Kidney glomerular epithelial cell (primary cell): Measurements from ENCODE around the gene SELL.
"Not testable (repeated sequence)": the region's sequence is repeated elsewhere in the genome, so short reads cannot be mapped to it uniquely, and the experiment has no call there.

Source experiments
- DNase-seq: peaks from one replicate; lab custom pipeline; 2025; lab: John Stamatoyannopoulos, UW

Gene SELL

DNA sequence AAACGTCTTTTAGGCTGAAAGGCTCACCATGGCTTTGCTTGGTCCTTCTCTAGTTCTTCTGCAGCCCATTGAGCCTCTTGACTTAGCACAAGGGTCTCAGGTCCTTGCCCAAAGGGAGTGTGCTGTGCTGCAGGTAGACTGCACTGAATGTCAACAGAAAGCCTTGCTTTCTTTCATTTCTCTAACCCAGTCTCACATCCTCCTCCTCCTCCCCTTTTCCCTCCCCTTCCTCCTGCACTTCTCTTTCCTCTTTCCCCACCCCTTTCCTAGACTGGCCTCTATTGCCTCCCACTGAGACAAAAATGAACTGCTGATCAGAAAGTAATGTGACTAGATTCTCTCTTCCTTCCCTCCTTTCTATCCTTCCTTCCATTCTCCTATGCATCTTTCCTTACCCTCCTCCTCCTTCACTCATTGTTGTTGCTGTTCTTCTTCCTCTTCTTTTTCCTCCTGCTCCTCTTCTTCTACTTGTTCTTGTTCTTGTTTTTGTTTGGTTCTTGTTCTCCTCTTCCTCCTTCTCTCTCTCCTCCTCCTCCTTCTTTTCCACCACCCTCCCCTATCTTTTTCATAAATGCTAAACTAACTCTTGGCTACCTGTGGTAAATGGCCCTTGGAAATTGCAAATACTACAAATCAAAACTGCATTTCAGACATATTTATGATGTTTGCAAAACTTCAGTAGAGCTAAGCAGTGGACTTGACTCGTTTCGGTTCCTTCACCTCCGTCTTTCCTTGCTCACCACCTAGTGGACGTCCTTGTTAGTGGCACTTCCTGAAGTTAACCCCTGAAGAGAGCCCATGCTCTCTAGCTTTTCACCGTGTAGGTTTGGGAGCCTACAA lies at the start of gene SELL:
SELL (minus strand) TSS at position 152 of the 840 bp plus-strand sequence; CDS start at position 30, 122 bp downstream.
- DNase-seq: peak; percentile 67

DNA sequence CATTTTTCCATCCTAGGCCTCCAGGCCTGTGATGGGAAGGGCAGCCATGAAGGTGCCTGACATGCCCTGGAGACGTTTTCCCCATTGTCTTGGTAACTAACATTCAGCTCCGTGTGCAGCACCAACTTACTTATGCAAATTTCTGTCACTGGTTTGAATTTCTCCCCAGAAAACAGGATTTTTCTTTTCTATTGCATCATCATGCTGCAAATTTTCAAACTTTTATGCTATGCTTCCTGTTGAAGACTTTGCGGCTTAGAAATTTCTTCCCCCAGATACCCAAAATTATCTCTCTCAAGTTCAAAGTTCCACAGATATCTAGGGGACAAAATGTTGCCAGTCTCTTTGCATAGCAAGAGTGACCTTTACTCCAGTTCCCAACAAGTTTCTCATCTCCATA lies 47.6 kb upstream of the SELL start:
- no peak for DNase-seq

DNA sequence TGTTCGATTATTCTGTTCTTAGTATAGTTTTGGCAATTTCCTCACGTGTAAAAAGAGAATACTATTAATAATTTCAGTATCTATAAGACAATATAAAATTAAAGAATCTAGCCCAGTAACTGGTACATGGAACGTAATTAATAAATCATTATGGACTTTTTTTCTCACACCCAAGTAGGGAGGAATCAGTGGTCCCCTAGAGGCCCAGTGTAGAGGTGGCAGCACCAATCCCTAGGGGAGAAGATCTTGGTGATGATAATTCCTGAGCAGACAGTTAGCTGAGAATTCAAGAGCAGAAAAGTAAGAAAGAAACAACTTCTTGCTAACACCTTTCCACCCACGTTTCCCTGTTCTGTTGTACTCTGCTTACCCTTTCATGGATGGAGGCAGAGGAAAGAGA lies 42.1 kb upstream of the SELL start:
- DNase-seq: no peak

DNA sequence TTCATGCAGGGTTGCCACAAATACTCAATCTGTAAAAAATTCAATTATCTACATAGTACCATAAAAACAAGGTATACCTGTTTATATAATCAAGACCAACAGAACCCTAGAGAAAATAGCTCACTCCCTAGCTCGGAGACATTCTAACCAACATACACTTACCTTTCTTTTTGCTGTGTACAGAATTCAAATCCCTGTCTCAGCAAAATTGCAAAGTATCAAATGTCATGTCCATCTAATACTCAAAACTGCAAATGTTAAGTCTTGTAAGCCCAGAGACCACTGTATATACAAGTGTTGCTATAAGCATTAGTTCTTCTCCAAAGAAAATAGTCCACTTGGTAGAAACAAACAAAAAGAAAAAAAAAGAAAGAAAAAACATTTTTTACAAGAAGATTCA lies 38.6 kb upstream of the SELL start:
- DNase-seq: no peak

DNA sequence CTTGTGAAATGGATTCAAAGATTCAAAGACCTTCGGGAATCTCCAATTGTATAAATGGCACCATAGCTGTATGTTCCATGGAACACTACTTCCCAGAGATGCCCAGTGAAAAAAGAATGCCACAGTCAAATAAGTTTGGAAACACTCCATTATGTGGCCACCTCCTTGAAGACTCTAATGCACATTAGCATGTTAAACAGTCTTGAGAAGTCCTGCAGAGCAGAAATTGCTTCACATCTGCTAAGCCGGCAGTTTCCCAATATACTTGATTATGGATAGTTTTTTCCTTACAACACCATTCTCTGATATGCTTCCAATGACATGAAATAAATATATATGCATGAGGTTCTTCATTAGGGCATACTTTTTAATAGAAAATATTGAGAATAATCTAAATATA lies 35.1 kb upstream of the SELL start:
- no peak for DNase-seq

DNA sequence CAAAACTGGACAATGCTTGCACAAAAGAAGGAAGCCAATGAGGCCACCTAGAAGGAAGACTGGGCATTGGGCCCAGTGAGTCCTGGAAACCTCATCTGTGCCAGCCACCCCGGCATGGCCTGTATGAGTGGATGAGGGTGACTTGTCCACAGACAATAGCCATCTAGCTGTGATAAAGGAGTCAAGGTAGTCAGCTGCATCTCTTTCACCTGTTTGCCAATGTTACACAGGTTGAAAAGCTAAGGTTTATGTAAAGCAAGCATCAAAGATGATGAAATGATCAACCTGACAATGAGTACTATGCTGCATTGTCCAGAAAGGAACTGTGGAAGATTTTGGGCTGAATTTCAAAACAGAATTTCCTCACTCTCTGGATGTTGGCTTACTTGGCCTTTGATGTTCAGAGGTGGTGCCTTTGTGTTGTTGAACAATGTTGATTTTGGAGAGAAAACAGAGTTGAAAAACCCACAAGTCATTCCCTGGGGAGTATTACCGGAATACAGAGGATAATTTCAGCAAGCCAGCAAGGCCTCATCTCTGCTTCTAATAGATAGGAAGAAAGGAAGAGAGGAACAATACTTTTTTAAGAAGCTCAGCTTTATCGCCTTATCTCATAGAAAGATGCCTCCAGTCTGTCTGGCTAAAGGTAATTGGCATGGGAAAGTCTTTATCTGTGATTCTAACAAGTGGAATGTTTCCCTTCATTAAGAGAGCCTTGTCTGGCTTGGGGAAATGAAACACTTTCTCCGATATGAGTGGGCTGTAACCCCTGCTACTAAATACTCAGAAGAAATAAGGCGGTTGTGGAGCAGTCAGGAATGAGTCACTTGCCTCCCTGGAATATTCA lies 33.8 kb upstream of the SELL start:
- peak; percentile 19 for DNase-seq

DNA sequence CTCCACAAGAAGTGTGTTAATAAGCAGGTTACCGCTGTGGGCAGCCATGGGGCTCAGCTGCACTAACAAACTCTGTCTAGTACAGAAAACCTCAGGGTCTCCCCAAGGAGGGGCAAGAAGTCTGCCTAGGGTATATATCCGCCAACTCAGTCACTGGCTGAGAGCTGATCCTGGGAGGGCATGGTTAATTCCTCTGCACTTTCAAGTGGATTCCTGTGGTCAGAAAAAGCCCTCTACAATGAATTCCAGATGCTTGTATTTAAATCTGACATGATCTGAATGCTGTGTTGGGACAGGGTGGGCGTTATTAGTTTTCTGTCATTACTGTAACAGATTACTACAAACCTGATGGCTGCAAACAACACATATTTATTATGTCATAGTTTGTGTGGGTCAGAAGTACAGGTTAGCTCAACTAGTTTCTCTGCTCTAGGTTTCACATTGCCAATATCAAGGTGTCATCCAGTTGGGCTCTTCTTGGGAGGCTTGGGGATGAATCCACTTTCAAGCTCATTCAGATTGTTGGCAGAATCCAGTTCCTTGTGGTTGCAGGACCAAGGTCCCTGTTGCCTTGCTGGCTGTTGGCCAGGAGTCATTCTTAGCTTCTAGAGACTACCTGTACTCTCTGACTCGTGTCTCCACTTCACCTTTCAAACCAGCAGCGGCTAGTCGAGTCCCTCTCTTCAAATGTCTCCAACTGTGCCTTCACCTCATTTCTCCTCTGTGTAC lies 30.4 kb upstream of the SELL start:
- DNase-seq: peak; percentile 5

DNA sequence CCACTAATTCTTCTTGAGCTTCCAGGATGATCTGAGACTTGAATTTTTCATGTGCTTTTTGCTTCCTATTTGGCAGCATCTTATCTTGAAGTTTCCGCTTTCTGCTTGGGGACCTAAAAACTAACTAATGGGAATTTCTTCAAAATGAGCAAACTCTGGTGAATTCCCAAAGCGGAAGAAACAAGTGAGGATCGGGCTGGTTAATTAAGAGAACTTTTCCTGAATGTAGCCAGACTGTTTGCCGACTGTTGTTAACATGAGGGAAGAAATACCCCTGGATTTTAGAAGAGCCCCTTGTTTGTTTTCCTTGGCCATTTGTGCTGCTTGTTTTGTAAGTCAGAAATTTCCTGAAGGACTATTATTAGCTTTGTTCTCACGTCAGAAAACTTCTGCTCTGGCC lies 28.6 kb upstream of the SELL start:
- no peak for DNase-seq

DNA sequence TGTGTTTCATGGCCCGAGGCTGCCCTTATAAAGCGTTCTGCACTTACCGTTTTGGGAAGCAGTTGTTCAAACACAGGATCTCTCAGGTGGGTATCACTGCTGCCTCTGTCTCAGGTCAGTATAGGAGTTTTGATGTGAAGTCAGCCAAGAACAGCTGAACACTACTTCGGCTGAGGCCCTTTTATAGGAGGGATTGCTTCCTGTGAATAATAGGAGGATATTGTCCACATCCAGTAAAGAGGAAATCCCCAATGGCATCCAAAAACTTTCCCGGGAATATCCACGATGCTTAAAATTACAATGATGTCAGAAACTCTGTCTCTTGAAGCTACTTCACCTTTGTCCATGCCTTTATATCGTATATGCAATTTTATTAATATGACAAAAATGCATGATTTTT lies 22.5 kb upstream of the SELL start, which contains the start of gene SELE:
SELE (minus strand) TSS at position 156 of the 400 bp plus-strand sequence. CDS start 467 bp downstream, outside the sequence.
- DNase-seq: no peak

DNA sequence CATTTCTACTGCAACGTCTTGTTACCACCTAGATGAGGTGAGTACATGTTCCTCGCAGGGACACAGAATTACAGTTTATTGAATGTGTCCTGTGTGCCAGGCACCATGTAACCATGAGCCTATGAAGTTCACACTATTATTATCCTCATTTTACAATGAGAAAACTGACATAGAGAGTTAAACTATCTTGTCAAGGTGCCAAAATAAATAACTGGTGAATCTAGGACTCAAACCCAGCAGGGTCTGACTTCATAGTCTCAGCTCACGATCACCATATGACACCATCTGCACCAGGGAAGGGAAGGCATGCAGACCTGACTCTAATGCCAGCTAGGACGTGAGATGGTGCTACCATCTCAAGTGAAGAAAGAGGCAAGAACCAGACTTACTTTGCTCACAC lies 20.0 kb upstream of the SELL start:
- DNase-seq: no peak

DNA sequence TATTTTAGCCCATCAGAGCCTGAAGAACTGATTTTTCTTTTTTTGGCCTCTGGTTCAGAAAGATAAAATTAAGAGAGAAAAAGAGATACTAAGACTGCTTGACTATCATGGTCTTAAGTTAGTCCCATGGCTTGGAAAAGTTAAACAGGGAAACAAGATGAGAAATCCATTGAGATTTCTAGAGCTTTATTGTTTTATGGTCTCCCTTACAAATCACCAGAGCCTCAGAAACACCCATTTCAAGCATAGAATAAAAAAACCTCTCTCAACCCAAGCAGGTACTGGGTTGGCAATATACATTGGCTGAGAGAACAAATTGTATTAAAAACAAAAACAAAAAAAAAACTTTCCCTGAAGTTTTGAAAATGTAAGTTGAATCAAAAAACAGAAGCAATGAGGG lies 18.6 kb upstream of the SELL start:
- no peak for DNase-seq

DNA sequence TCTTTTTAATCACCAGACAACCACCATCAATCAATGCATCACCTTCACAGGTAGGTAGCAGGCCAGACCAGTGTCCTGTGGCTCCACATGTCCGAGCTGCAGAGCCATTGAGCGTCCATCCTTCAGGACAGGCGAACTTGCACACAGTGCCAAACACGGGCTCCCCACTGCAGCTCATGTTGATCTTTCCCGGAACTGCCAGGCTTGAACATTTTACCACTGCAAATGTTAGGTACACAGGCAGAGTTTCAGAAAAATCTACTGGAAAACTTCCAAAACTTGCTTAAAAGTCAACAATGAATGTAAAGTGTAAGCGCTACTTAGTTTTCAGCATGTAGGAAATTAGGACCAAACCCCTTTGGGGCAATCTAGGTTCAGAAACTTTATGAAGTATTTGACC lies 15.9 kb upstream of the SELL start:
- DNase-seq: no peak

DNA sequence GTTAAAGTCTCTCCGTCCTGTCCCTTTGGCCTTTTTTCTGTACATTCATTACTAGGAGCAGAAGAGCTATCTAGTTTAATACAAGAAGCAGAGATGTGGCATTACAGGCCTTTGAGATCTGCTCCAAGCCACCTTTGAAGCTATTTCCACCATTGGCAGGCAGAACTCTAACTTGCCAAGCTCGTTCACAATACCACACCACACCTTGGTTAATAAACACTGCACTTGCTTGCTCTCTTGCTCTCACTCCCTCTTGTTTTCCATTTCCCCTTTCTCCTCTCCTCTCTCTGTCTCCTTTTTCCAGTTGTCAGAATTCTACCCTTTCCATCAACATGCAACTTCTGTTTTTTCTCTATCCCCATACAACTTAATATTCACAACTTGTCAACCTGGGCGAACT lies 15.4 kb upstream of the SELL start:
- DNase-seq: no peak

DNA sequence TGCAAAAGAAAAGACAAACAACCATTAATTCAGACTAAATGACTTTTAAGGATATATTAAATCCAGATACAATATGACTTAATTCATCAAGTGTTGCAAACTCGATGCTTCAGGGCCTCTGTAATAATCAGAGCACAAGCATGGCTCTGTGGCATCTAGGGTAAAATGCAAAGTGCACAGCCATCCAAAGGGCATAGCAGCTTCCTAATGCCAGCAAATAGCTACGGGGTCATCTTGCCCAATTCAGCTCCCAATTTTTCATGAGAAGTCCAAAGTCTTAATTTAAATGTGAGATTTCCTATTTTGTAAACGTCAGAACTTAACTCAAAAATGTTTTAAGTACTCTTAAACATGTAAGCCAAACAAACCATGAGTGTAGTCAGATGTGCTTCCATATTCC lies 14.5 kb upstream of the SELL start:
- no peak for DNase-seq

DNA sequence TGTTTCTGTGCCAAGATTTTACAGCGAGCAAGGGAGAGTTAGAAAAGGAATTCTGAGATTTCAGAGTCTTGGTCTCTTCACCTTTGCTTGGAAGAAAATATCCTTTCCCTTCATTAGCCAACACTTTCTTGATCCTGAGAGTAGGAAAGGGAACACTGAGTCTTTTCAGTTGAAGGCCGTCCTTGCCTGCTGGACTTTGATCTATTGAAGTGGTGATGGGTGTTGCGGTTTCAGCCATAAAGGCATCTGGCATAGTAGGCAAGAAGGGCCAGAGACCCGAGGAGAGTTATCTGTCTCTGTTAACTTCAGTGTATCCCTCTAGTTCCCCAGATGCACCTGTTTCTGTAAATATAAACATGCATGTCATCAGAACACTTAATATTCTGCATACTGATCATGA lies 12.7 kb upstream of the SELL start:
- no peak for DNase-seq

DNA sequence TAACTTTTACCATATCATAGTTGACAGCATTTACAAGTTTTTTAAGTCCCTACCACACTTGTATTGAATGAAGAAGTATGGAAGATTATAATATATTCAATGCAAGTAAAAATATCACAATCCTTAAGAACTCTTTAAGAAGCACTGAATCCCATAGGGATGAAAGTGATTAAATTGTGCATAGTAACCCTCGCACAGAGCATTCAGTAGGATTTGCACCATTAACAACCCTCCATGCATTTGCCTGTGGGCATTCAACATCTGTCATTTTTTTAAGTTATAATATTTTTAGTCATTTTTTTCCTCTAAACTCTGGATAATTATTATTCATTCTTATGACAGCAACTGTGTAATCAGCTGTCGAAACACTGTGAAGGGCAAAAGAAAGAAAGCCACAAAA lies 12.3 kb upstream of the SELL start:
- DNase-seq: no peak

DNA sequence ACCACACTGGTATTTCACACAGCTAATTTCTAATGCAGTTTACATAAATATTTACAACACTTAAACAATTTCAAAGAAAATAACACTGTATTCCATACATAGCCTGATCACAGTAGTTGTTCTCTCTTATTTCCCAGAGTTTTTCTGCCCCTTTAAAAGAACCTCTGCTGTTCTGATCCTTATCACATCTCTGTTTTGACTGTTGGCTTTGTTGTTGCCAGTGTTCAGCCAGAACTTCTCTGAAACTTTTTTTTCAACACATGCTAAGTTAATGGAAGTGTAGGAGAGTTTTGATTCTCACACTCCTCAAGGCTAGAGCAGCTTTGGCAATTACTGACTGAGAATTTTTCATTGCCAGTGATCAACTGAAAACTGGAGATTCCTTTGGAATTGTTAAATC lies 11.4 kb upstream of the SELL start:
- no peak for DNase-seq

DNA sequence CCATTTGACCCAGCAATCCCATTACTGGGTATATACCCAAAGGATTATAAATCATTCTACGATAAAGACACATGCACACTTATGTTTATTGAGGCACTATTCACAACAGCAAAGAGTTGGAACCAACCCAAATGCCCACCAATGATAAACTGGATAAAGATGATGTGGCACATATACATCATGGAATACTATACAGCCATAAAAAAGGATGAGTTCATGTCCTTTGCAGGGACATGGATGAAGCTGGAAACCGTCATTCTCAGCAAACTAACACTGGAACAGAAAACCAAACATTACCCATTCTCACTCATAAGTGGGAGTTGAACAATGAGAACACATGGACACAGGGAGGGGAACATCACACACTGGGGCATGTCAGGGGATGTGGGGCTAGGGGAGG lies 3.7 kb upstream of the SELL start:
- DNase-seq: not testable (repeated sequence)

DNA sequence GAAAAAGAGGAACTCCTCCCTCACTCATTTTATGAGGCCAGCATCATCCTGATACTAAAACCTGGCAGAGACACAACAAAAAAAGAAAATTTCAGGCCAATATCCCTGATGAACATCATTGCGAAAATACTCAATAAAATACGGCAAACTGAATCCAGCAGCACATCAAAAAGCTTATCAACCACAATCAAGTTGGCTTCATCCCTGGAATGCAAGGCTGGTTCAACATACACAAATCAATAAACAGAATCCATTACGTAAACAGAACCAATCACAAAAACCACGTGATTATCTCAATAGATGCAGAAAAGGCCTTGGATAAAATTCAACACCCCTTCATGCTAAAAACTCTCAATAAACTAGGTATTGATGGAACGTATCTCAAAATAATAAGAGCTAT lies 1.7 kb upstream of the SELL start:
- DNase-seq: not testable (repeated sequence)

DNA sequence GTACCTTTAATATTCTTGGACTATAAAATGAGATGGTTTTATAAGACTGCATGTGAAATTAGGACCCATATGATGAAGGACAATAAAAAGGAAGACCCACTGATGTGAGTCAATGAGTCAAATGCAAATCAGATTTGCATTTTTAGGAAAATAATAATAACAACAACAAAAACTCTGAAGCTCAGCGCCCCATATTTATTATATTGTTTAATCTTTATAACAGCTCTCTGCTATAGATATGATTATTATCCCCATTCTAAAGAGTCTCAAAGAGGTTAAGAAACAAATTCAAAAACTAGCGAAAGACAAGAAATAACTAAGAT lies 850 bp upstream of the SELL start:
- no peak for DNase-seq

DNA sequence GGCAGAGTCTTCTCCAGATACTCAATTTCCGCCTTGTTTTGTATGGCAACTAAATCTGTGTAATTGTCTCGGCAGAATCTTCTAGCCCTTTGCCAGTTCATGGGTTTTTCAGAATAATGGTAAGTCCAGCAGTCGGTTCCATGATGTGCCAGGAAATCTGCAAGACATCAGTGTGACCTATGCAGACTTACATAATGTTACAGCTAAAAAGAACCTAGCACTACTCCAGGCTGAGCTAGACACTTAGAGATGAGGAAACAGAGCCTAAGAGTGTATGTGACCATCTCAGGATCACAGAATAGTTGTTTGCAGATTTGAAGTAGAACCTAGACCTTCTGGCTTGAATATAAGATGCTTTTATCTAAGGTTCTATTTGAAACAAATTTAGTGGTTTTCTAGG lies 2.8 kb downstream of the SELL start:
- DNase-seq: no peak

DNA sequence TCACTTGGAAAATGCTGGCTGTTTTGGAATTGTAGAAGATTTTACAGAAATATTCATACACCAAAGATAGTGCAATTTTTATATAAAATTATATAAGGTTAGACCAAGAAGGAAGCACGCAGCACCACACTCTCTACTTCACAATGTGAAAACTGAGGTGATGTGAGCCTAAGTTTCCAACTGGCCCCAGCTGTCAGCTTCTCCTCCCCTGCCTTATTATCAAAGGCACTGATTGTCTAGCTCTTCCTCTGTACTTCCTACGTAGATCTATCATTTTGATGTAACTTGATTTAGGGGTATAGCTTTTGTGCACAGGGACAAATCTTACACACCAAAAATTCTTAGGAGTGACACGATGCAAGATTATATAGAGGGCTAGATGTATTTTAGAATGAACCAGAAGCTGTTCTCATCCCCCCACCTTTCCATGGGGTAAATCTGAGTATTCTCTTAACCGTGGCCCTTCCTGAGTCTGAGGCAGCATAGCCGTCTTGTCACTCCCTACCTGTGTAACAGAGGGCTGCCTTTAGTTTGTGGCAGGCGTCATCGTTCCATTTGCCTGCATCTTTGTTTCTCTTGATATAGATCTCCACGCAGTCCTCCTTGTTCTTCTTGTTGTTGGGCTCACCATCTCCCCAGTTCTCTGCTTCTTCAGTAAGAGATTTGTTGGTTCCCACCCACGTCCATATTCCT lies 3.4 kb downstream of the SELL start:
- no peak for DNase-seq
